Measurements from ENCODE around the gene SLC17A3. TPM values are rescaled to one million over a fixed set of nuclear protein-coding genes. Genes with fewer than 3 reads are reported as not detected.

The SLC17A3 gene
- total RNA-seq, 4 donors from 2014 or later: 0.22 TPM; not detected in 3

DNA sequence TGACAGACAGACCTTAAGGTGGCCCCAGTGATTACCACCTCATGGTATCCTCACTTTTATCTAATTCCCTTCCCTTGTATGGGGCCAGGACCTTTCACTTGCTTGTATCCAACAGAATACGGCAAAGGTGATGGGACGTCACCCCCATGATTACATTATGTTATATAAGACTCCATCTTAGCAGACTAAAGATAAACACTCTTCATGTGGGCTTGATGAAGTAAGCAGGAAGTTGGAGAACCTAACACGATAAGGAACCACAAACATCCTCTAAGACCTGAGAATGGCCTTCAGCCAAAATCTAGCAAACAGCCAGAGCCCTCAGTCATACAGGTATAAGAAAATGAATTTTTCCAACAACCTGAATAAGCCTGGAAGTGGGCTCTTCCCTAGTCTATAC lies 8.0 kb downstream of the SLC17A3 start:
- intact Hi-C loops (cut with DNase I; ENCODE audit: low total_unique reads) (no loop called here), in situ Hi-C loops (cut with MboI; ENCODE audit: low sequenced_read_pairs in 4 of 4) (no loop called here)
- Histone ChIP-seq H3K36me3 (no peaks in the 10 kb centered on the region), H3K4me3 (no peak overlapping the region), H3K9me3 (no peaks in the 10 kb centered on the region), H3K27ac (no peak overlapping the region), H3K27me3 (no peaks in the 10 kb centered on the region), H3K4me1 (no peaks in the 10 kb centered on the region)
- ATAC-seq (no peak), DNase-seq (no peak)
- no peak for TF ChIP-seq POLR2A (IDR thresholded peaks at IDR 0.05)
- TF ChIP-seq, protein P1, sequence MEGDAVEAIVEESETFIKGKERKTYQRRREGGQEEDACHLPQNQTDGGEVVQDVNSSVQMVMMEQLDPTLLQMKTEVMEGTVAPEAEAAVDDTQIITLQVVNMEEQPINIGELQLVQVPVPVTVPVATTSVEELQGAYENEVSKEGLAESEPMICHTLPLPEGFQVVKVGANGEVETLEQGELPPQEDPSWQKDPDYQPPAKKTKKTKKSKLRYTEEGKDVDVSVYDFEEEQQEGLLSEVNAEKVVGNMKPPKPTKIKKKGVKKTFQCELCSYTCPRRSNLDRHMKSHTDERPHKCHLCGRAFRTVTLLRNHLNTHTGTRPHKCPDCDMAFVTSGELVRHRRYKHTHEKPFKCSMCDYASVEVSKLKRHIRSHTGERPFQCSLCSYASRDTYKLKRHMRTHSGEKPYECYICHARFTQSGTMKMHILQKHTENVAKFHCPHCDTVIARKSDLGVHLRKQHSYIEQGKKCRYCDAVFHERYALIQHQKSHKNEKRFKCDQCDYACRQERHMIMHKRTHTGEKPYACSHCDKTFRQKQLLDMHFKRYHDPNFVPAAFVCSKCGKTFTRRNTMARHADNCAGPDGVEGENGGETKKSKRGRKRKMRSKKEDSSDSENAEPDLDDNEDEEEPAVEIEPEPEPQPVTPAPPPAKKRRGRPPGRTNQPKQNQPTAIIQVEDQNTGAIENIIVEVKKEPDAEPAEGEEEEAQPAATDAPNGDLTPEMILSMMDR (IDR thresholded peaks at IDR 0.05 in 4 of 5, conservative IDR thresholded peaks at IDR 0.05 in 1 of 5): no peak

DNA sequence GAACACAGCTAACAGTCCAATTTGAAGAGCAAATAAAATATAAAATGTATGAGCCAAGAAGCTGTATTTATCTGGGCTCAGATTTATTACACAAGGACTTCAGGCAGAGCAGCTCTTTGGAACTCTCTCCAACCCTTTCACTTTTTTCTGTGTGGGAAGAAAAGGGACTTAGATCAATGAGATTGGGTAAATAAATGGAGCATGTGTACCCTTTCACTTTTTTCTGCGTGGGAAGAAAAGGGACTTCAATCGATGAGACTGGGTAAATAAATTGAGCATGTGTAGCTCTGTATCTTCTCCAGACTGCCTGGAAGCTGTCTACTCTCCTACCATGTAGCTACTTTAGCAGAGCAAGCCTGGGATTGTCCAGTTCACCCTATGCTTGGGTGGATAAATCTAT lies 10.7 kb downstream of the SLC17A3 start:
- ATAC-seq (no peak), DNase-seq (no peak)
- Histone ChIP-seq H3K36me3 (no peaks in the 10 kb centered on the region), H3K27ac (no peak overlapping the region), H3K27me3 (no peaks in the 10 kb centered on the region), H3K4me1 (no peaks in the 10 kb centered on the region), H3K9me3 (no peaks in the 10 kb centered on the region), H3K4me3 (no peak overlapping the region)
- TF ChIP-seq POLR2A (IDR thresholded peaks at IDR 0.05): no peak
- TF ChIP-seq, protein P1 (IDR thresholded peaks at IDR 0.05 in 4 of 5, conservative IDR thresholded peaks at IDR 0.05 in 1 of 5): no peak
- intact Hi-C loops (cut with DNase I; ENCODE audit: low total_unique reads) (no loop called here), in situ Hi-C loops (cut with MboI; ENCODE audit: low sequenced_read_pairs in 4 of 4) (no loop called here)

DNA sequence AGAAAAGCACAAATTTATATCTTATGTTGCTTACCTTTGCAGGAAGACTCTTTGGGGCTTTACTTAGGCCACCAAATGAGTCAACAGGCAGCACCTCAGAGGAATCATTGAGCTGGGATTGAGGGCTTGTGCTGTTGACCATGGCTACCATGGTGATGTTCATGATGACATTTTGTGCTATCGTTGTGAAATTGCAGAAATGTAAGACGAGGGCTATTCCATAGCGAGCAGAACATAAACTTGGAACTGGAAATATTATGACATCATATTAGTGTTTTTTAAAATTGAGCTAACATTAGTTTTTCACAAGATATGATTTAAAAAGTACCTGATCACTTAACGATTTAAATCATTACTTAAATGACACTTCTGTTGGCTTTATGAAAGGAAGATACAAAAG lies 11.8 kb downstream of the SLC17A3 start:
- Histone ChIP-seq H3K27me3 (no peaks in the 10 kb centered on the region), H3K4me3 (no peak overlapping the region), H3K27ac (no peak overlapping the region), H3K36me3 (no peaks in the 10 kb centered on the region), H3K4me1 (no peaks in the 10 kb centered on the region), H3K9me3 (no peaks in the 10 kb centered on the region)
- no peak for TF ChIP-seq POLR2A (IDR thresholded peaks at IDR 0.05)
- intact Hi-C loops (cut with DNase I; ENCODE audit: low total_unique reads) (no loop called here), in situ Hi-C loops (cut with MboI; ENCODE audit: low sequenced_read_pairs in 4 of 4) (no loop called here)
- ATAC-seq: no peak
- no peak for DNase-seq

DNA sequence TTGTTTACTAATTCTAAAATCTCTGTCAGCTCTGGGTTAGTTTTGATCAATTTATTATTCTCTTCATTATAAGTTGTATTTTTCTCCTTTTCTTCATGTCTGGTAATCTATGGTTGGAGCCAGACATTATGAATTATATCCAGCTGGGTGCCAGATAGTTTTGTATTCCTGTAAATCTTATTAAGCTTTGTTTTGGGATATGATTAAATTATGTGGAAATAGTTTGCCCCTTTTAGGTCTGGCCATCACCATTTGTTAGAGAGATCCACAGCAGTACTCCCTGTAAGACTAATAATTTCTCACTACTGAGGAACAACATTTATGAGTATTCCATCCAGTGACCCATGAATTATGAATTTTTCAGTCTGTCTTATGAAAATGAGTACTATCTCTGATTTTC lies 21.3 kb downstream of the SLC17A3 start:
- no peak for ATAC-seq
- no peak for TF ChIP-seq POLR2A (IDR thresholded peaks at IDR 0.05)
- Histone ChIP-seq H3K27ac (no peak overlapping the region), H3K4me1 (no peaks in the 10 kb centered on the region), H3K27me3 (no peaks in the 10 kb centered on the region), H3K4me3 (no peak overlapping the region), H3K9me3 (no peaks in the 10 kb centered on the region), H3K36me3 (no peaks in the 10 kb centered on the region)
- no peak for DNase-seq
- in situ Hi-C loops (cut with MboI; ENCODE audit: low sequenced_read_pairs in 4 of 4) (no loop called here), intact Hi-C loops (cut with DNase I; ENCODE audit: low total_unique reads) (no loop called here)

DNA sequence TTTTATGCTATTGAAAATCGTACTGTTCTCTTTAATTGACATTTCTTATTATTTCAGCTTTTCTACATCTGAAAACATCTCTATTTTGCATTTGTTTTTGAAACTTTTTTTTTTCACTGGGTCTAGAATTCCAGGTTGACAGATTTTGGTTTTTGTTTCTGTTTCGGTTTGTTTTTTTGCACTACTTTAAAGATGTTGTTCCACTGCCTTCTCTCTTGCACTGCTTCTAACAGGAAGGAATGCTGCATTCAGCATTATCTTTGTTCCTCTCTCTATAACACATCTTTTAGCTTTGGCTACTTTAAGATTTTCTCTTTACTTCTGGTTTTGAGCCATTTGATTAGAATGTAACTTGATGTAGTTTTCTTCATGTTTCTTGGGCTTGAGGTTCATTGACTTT lies 22.1 kb downstream of the SLC17A3 start:
- no peak for TF ChIP-seq POLR2A (IDR thresholded peaks at IDR 0.05)
- TF ChIP-seq, protein P1 (IDR thresholded peaks at IDR 0.05 in 4 of 5, conservative IDR thresholded peaks at IDR 0.05 in 1 of 5): no peak
- H3K4me3 ChIP-seq: no peak overlapping the region
- no peak overlapping the region for H3K27ac ChIP-seq
- H3K27me3 ChIP-seq: no peaks in the 10 kb centered on the region
- ATAC-seq (no peak), DNase-seq (no peak)
- no peaks in the 10 kb centered on the region for H3K36me3 ChIP-seq
- no peaks in the 10 kb centered on the region for H3K9me3 ChIP-seq
- no peaks in the 10 kb centered on the region for H3K4me1 ChIP-seq
- in situ Hi-C loops (cut with MboI; ENCODE audit: low sequenced_read_pairs in 4 of 4) (no loop called here), intact Hi-C loops (cut with DNase I; ENCODE audit: low total_unique reads) (no loop called here)

DNA sequence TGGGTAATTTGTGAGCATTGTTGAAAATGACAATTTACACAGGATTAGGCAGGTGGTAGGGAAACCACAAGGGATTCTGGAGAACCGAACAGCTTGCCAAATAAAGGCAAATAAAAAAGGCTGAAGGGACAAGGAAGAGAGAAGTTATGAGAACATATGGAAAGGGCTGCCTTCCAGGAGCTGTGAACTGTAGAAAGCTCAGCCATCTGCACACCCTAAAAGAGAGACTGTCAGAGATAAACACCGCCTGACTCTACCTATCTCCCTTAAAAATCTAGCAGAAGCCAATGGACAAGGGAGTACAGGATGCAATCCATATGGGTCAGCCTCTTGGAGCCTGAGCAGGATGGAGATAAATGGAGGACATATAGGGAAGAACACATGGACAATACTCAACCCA lies 29.5 kb downstream of the SLC17A3 start:
- no peak overlapping the region for H3K27ac ChIP-seq
- DNase-seq (no peak), ATAC-seq (no peak)
- no peaks in the 10 kb centered on the region for H3K36me3 ChIP-seq
- no peaks in the 10 kb centered on the region for H3K4me1 ChIP-seq
- no peaks in the 10 kb centered on the region for H3K9me3 ChIP-seq
- H3K4me3 ChIP-seq: no peak overlapping the region
- intact Hi-C loops (cut with DNase I; ENCODE audit: low total_unique reads): no loop called here
- H3K27me3 ChIP-seq: no peaks in the 10 kb centered on the region
- in situ Hi-C loops (cut with MboI; ENCODE audit: low sequenced_read_pairs in 4 of 4): no loop called here
- TF ChIP-seq, protein P1 (IDR thresholded peaks at IDR 0.05 in 4 of 5, conservative IDR thresholded peaks at IDR 0.05 in 1 of 5): no peak
- TF ChIP-seq POLR2A (IDR thresholded peaks at IDR 0.05): no peak

All from gastrocnemius medialis (tissue), 4 donors.